Hindlimb muscle (tissue), 1 donor: ENCODE measurements around the gene GPRC5B. TPM values are rescaled to one million over a fixed set of nuclear protein-coding genes. Genes with fewer than 3 reads are reported as not detected.

ENCODE experiments used
- DNase-seq: peaks from one replicate; pipeline ENCODE4 v3.0.0-alpha.2; 2013
- polyA plus RNA-seq: library from polyadenylated mRNA; unstranded; fragments of 120-200 nt; gene quantifications from one replicate; pipeline ENCODE4 v1.2.1, GENCODE V29; 2013; ENCODE audit not compliant: insufficient read length

GPRC5B gene
- polyA plus RNA-seq, 1 donor: 109 TPM

DNA sequence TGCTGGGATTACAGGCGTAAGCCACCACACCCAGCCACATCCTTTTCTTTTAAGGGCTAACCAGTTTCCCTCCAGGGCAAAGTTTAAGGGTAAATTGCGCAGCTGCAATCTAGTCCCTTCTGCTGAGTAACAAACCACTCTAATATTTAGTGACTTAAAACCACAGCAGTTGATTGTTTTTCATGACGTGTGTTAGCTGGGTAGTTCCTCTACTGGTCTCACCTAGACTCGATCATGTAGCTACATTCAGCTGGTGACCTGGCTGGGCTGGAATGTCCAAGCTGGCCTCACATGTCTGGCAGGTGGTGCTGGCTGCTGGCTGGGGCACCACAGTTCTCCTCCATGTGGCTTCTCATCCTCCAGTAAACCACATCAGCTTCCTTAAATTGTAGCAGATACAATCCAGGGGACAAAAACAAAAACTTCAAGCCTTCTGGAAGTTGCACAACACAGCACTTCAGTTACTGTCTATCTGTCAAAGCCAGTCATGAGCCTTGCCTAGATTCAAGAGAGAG, 75.5 kb downstream of the GPRC5B start:
- DNase-seq: no peak

DNA sequence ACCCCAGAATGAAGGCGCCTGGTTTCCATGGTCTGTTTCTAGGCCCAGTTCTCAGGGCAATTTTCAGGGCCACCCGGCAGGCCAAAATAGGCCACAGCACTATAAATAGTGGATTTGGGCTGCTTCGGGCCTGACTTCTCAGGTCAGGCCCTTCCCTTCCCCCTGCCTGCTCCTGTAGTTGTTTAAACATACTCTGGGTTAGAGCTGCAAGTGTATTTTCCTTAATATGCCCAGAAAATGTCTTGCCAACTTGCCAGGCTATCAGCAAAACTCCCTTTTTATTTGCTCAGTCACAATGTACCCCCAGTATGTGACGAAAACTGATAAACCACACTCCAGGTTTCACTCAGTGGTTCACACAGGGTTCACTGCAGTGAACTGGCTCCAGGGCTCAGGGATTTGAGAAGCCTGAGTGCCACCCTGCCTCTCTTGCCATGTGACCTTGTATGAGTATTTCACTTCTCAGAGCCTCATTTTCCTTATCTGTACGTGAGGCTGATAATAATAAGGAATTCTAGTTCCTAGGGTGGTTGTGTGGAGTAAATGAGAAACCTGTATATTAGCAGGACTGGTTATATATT, 76.5 kb downstream of the GPRC5B start:
- no peak for DNase-seq

Other genes starting within 250 kb of the GPRC5B start
- gene KNOP1, start 166.6 kb downstream of the GPRC5B start, polyA plus RNA-seq: 23.0 TPM
- 14.2 TPM for gene IQCK, start 166.6 kb downstream of the GPRC5B start, polyA plus RNA-seq
- not detected for gene GPR139, start 189.0 kb upstream of the GPRC5B start, polyA plus RNA-seq